Cardiac muscle cell (in vitro differentiated cells and primary cell): ENCODE measurements around the gene CPNE1. TPM values are rescaled to one million over a fixed set of nuclear protein-coding genes. Genes with fewer than 3 reads are reported as not detected.

ENCODE experiments used
- DNase-seq, 2 donors: peaks; one replicate each; pipeline versions ENCODE4 v3.0.0 to v3.0.0-alpha.2; 2010 to 2017; ENCODE audit warnings: low read depth in 1 of 2, low spot score in 1 of 2
- H3K27ac ChIP-seq: fragments of 200-600 bp; sonication (generic); 2 replicates; pipeline ENCODE4 v1.5.1; 2016
- H3K27me3 ChIP-seq: fragments of 200-600 bp; sonication (generic); 2 replicates; pipeline ENCODE4 v1.6.0; 2016; ENCODE audit warnings: control low read depth
- H3K36me3 ChIP-seq: fragments of 200-600 bp; sonication (generic); 2 replicates; pipeline ENCODE4 v1.5.1; 2016; ENCODE audit warnings: control low read depth
- H3K4me1 ChIP-seq: fragments of 200-600 bp; sonication (generic); 2 replicates; pipeline ENCODE4 v1.8.1; 2017; ENCODE audit warnings: low read depth, mild to moderate bottlenecking, mixed run types
- H3K4me3 ChIP-seq: fragments of 200-600 bp; sonication (generic); 2 replicates; pipeline ENCODE4 v1.5.1; 2016; ENCODE audit warnings: mild to moderate bottlenecking
- H3K9me3 ChIP-seq: fragments of 200-600 bp; sonication (generic); 2 replicates; pipeline ENCODE4 v1.5.1; 2017; ENCODE audit warnings: low read depth, mild to moderate bottlenecking, control low read depth
- CTCF ChIP-seq: IDR thresholded peaks from 2 replicates; pipeline ENCODE4 v1.5.1; 2012; ENCODE audit warnings: low read depth, mild to moderate bottlenecking, low read length
- polyA plus RNA-seq: library from polyadenylated mRNA; unstranded; fragments of >200 nt; fragmentation: Nextera tagmentation; extraction: Ambion mirVana; gene quantifications from 2 replicates; pipeline ENCODE4 v1.2.1, GENCODE V29; 2016
- total RNA-seq: library from RNA; depleted of rRNA; stranded (reverse); fragments of >200 nt; gene quantifications from 2 replicates; pipeline ENCODE4 v1.2.3, GENCODE V29; 2016

The CPNE1 gene
- total and polyA plus RNA-seq, 2 experiments from 2014 or later, result 225 to 355 TPM

GRCh38 chr20:35698298-35699126 is 33.8 kb upstream of the CPNE1 start:
- no peaks in the 10 kb centered on the region for H3K27me3 ChIP-seq
- DNase-seq, result peak; percentile 23 to 29
- H3K4me1 ChIP-seq, result peaks cover 13% of the 10 kb centered on the region
- no peak for TF ChIP-seq CTCF
- H3K9me3 ChIP-seq, result no peaks in the 10 kb centered on the region
- H3K36me3 ChIP-seq, result peaks cover 24% of the 10 kb centered on the region
- H3K27ac ChIP-seq, result peak overlapping the region; percentile 92
- peak overlapping the region; percentile 69 for H3K4me3 ChIP-seq

DNA sequence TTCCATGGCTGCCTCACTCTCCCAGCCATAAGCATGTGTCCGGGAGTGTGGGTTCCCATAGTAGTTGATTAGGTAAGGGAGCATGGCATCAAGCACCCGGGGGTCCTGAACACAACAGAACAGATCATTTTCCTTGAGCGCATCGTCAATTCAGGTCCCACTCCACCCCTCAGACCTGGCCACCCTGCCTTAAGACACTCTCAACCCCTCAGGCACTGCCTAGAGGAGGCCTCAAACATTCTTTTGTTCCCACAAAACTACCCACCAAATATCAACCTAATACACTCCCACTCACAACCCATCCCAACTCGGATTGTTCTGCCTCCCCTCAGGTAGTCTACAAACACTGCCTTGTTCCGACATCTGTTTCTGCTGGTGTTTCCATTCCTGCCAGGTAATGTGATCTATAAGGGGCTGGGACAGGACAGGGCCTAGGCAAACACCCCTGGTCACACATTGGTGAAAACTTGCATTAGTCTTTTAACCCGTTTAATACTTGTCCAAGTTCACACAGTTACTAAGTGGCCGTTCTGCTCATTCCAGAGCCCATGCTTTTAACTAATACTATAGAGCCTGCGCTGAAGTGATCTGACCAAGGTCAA is 33.1 kb upstream of the CPNE1 start:
- no peak for TF ChIP-seq CTCF
- no peaks in the 10 kb centered on the region for H3K27me3 ChIP-seq
- peaks cover 19% of the 10 kb centered on the region for H3K36me3 ChIP-seq
- no peak for DNase-seq
- peaks cover 13% of the 10 kb centered on the region for H3K4me1 ChIP-seq
- no peaks in the 10 kb centered on the region for H3K9me3 ChIP-seq
- H3K4me3 ChIP-seq, result peak overlapping the region; percentile 69
- H3K27ac ChIP-seq, result peak overlapping the region; percentile 92

- Histone ChIP-seq H3K27ac (no peak overlapping the region), H3K36me3 (peaks cover 6% of the 10 kb centered on the region), H3K27me3 (no peaks in the 10 kb centered on the region), H3K4me1 (peaks cover 13% of the 10 kb centered on the region), H3K4me3 (no peak overlapping the region), H3K9me3 (no peaks in the 10 kb centered on the region)
- no peak for DNase-seq
- no peak for TF ChIP-seq CTCF
These were observed 31.3 kb upstream of the CPNE1 start for GRCh38 chr20:35695978-35696377.

- Histone ChIP-seq H3K4me3 (no peak overlapping the region), H3K36me3 (peaks cover 3% of the 10 kb centered on the region), H3K27me3 (no peaks in the 10 kb centered on the region), H3K27ac (no peak overlapping the region), H3K9me3 (no peaks in the 10 kb centered on the region), H3K4me1 (peaks cover 11% of the 10 kb centered on the region)
- TF ChIP-seq CTCF, result no peak
- DNase-seq, result no peak
These were observed 30.6 kb upstream of the CPNE1 start for GRCh38 chr20:35695245-35695749.

GRCh38 chr20:35690265-35690664 is 25.6 kb upstream of the CPNE1 start:
- DNase-seq, result no peak
- no peak for TF ChIP-seq CTCF
- H3K27ac ChIP-seq, result no peak overlapping the region
- H3K36me3 ChIP-seq, result peaks cover 3% of the 10 kb centered on the region
- no peaks in the 10 kb centered on the region for H3K4me1 ChIP-seq
- H3K9me3 ChIP-seq, result no peaks in the 10 kb centered on the region
- no peaks in the 10 kb centered on the region for H3K27me3 ChIP-seq
- H3K4me3 ChIP-seq, result no peak overlapping the region
